BJ (cell line): ENCODE data around the gene WWOX. TPM values are rescaled to one million over a fixed set of nuclear protein-coding genes. Genes with fewer than 3 reads are reported as not detected.

Source experiments
- CTCF ChIA-PET: fragments of 350-600 bp; formaldehyde crosslinking; extraction: SDS; loops from one replicate; lab custom pipeline; 2021; ENCODE audit warnings: antibody characterized with exemption, inconsistent platforms; lab: Yijun Ruan, JAX
- POLR2A ChIA-PET: fragments of 300-600 bp; sonication (Branson Sonifier 250); formaldehyde crosslinking; extraction: SDS; loops from one replicate; lab custom pipeline; 2021; ENCODE audit warnings: antibody characterized with exemption; lab: Charles Lee
- DNase-seq: peaks from one replicate; pipeline ENCODE4 v3.0.0-alpha.2; 2011; ENCODE audit warnings: low read depth
- H3K27me3 ChIP-seq: 2 replicates; pipeline ENCODE4 v1.6.0; 2011; ENCODE audit warnings: low read length; ENCODE audit not compliant: control insufficient read depth, insufficient read depth
- H3K36me3 ChIP-seq: 2 replicates; pipeline ENCODE4 v1.5.1; 2011; ENCODE audit warnings: low read length; ENCODE audit not compliant: control insufficient read depth, insufficient read depth
- H3K4me3 ChIP-seq: 2 replicates; pipeline ENCODE4 v1.5.1; 2011; ENCODE audit warnings: low read depth, mild to moderate bottlenecking, control low read depth, low read length
- CTCF ChIP-seq: IDR thresholded peaks from 2 replicates; pipeline ENCODE4 v1.5.1; 2011; ENCODE audit warnings: low read depth, mild to moderate bottlenecking, control low read depth, inconsistent platforms, low read length, moderate library complexity; ENCODE audit not compliant: insufficient read depth
- polyA plus RNA-seq: library from polyadenylated mRNA; depleted of rRNA; stranded (reverse); fragments of >200 nt; gene quantifications from 2 replicates; pipeline ENCODE4 v1.2.3, GENCODE V29; 2011

The WWOX gene
- polyA plus RNA-seq, 1 experiment = 3.1 TPM

- ChIA-PET POLR2A (no interaction called here), CTCF (interaction anchor here (0.7 kb wide), 1 partner anchor 638 kb away, joined by 3 read pairs; no protein-coding TSS in a partner anchor)
- no peaks in the 10 kb centered on the region for H3K27me3 ChIP-seq
- DNase-seq = no peak
- no peak overlapping the region for H3K4me3 ChIP-seq
- TF ChIP-seq CTCF = no peak
- no peaks in the 10 kb centered on the region for H3K36me3 ChIP-seq
These were observed 375.3 kb downstream of the WWOX start for GRCh38 chr16:78474762-78475161.

GRCh38 chr16:78476615-78477014 is 377.2 kb downstream of the WWOX start:
- no peak for DNase-seq
- ChIA-PET CTCF (no interaction called here), POLR2A (no interaction called here)
- no peak for TF ChIP-seq CTCF
- Histone ChIP-seq H3K27me3 (no peaks in the 10 kb centered on the region), H3K36me3 (no peaks in the 10 kb centered on the region), H3K4me3 (no peak overlapping the region)

GRCh38 chr16:78478267-78478861 is 378.9 kb downstream of the WWOX start:
- ChIA-PET POLR2A (no interaction called here), CTCF (interaction anchor here (0.6 to 1.2 kb wide), 3 partner anchors 17 to 368 kb away, joined by 3 read pairs; no protein-coding TSS in a partner anchor)
- H3K4me3 ChIP-seq = no peak overlapping the region
- TF ChIP-seq CTCF = no peak
- no peaks in the 10 kb centered on the region for H3K27me3 ChIP-seq
- no peak for DNase-seq
- H3K36me3 ChIP-seq = no peaks in the 10 kb centered on the region

- ChIA-PET CTCF (no interaction called here), POLR2A (no interaction called here)
- Histone ChIP-seq H3K27me3 (no peaks in the 10 kb centered on the region), H3K36me3 (no peaks in the 10 kb centered on the region), H3K4me3 (no peak overlapping the region)
- no peak for TF ChIP-seq CTCF
- DNase-seq = no peak
These were observed 380.3 kb downstream of the WWOX start for GRCh38 chr16:78479723-78480122.

GRCh38 chr16:78480588-78480987 is 381.1 kb downstream of the WWOX start:
- H3K27me3 ChIP-seq = no peaks in the 10 kb centered on the region
- CTCF ChIA-PET = no interaction called here
- no peak for TF ChIP-seq CTCF
- H3K36me3 ChIP-seq = no peaks in the 10 kb centered on the region
- no peak overlapping the region for H3K4me3 ChIP-seq
- DNase-seq = no peak
- POLR2A ChIA-PET = no interaction called here
